Smooth muscle cell (in vitro differentiated cells): ENCODE measurements around the gene ZFYVE19. TPM values are rescaled to one million over a fixed set of nuclear protein-coding genes. Genes with fewer than 3 reads are reported as not detected.
A peak's percentile ranks its signal among the peaks of the same experiment; 100 is the strongest.

ENCODE experiments used
- DNase-seq: peaks from one replicate; lab custom pipeline; 2025; ENCODE audit not compliant: unreplicated experiment; lab: John Stamatoyannopoulos, UW
- H2AFZ ChIP-seq: fragments of 200-600 bp; sonication (generic); 2 replicates; pipeline ENCODE4 v1.6.0; 2016; ENCODE audit warnings: antibody characterized with exemption, low read depth, mild to moderate bottlenecking
- H3F3A ChIP-seq: fragments of 200-600 bp; sonication (generic); 2 replicates; pipeline ENCODE4 v1.6.0; 2017; ENCODE audit warnings: antibody characterized with exemption, low read depth
- H3K27ac ChIP-seq: fragments of 200-600 bp; sonication (generic); 2 replicates; pipeline ENCODE4 v1.5.1; 2016; ENCODE audit warnings: low read depth, mild to moderate bottlenecking
- H3K27me3 ChIP-seq: fragments of 200-600 bp; sonication (generic); 2 replicates; pipeline ENCODE4 v1.6.1; 2016; ENCODE audit warnings: low read depth, mild to moderate bottlenecking
- H3K36me3 ChIP-seq: fragments of 200-600 bp; sonication (generic); 2 replicates; pipeline ENCODE4 v1.5.1; 2016; ENCODE audit warnings: low read depth
- H3K4me1 ChIP-seq: fragments of 200-600 bp; sonication (generic); 2 replicates; pipeline ENCODE4 v1.5.1; 2016; ENCODE audit warnings: low read depth
- H3K4me2 ChIP-seq: fragments of 200-600 bp; sonication (generic); 2 replicates; pipeline ENCODE4 v1.6.0; 2016; ENCODE audit warnings: mild to moderate bottlenecking
- H3K4me3 ChIP-seq: fragments of 200-600 bp; sonication (generic); 2 replicates; pipeline ENCODE4 v1.5.1; 2016; ENCODE audit warnings: mild to moderate bottlenecking
- H3K79me2 ChIP-seq: fragments of 200-600 bp; sonication (generic); 2 replicates; pipeline ENCODE4 v1.6.0; 2016; ENCODE audit warnings: low read depth, mild to moderate bottlenecking
- H3K9ac ChIP-seq: fragments of 200-600 bp; sonication (generic); 2 replicates; pipeline ENCODE4 v1.6.0; 2016; ENCODE audit warnings: low read depth
- H3K9me3 ChIP-seq: fragments of 200-600 bp; sonication (generic); replicated peaks from 2 replicates; pipeline ENCODE4 v1.5.1; 2016; ENCODE audit warnings: low read depth
- H4K20me1 ChIP-seq: fragments of 200-600 bp; sonication (generic); 2 replicates; pipeline ENCODE4 v1.6.0; 2016; ENCODE audit warnings: low read depth
- WGBS: methylation state at CpG from one replicate; pipeline ENCODE4 v1.1.7; 2016; ENCODE audit warnings: low lambda C conversion rate; 5-methylcytosine and 5-hydroxymethylcytosine counted together
- polyA plus RNA-seq: library from polyadenylated mRNA; unstranded; fragments of >200 nt; fragmentation: Nextera tagmentation; extraction: Ambion mirVana; gene quantifications from 2 replicates; pipeline ENCODE4 v1.2.1, GENCODE V29; 2016
- total RNA-seq: library from RNA; depleted of rRNA; stranded (reverse); fragments of >200 nt; gene quantifications from 2 replicates; pipeline ENCODE4 v1.2.3, GENCODE V29; 2014
- TF ChIP-seq, protein P1 (sequence below): fragments of 200-600 bp; sonication (generic); IDR thresholded peaks from 2 replicates; pipeline ENCODE4 v1.5.1; 2017; ENCODE audit warnings: borderline replicate concordance, mild to moderate bottlenecking, antibody characterized with exemption; ENCODE audit not compliant: insufficient read depth, poor library complexity, severe bottlenecking

The ZFYVE19 gene, protein sequence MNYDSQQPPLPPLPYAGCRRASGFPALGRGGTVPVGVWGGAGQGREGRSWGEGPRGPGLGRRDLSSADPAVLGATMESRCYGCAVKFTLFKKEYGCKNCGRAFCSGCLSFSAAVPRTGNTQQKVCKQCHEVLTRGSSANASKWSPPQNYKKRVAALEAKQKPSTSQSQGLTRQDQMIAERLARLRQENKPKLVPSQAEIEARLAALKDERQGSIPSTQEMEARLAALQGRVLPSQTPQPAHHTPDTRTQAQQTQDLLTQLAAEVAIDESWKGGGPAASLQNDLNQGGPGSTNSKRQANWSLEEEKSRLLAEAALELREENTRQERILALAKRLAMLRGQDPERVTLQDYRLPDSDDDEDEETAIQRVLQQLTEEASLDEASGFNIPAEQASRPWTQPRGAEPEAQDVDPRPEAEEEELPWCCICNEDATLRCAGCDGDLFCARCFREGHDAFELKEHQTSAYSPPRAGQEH
- total RNA-seq, result 16.5 and 18.1 TPM in 2 replicates
- polyA plus RNA-seq, result 30.1 and 31.9 TPM in 2 replicates

DNA sequence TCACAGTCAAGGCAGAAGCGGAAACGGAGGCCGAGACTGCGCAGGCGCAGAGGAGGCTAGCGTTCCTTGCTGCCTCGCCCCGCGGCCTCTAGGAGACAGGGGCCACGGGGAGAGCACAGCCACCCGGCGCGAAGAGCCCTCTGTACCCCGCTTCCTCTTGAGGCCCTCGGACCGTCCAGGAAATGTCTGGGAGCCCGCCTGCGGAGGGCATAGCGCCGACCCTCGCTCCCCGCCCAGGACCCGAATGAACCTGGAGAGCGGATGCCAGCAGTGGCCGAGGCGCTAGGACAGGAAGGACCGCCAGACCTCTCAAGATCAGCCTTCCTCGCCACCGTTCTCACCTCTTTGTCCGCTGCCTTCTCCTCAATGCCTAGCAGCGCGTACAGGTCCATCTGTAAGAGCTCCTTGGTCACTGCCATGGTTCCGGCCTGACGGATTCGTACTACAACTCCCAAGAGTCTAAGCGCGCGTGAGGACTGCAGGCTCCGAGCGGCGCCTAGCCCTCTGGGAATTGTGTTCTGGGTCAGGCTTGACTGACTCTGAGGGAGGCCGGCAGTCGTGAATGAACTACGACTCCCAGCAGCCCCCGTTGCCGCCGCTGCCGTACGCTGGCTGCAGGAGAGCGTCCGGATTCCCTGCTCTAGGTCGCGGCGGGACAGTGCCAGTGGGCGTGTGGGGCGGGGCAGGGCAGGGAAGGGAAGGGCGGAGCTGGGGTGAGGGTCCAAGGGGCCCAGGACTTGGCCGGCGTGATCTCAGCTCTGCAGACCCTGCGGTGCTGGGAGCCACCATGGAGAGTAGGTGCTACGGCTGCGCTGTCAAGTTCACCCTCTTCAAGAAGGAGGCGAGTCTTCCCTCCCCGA, at the start of gene ZFYVE19, which contains the start of gene DNAJC17:
Gene ZFYVE19 (plus strand): TSS at position 62 of the 860 bp plus-strand sequence. CDS start 501 bp downstream, at position 563.
Gene DNAJC17 (minus strand): TSS at position 446 of the 860 bp plus-strand sequence. CDS start 27 bp downstream, at position 419.
- Histone ChIP-seq H3K27me3 (no peaks in the 10 kb centered on the region), H3K4me1 (peaks cover 6% of the 10 kb centered on the region), H3K4me3 (peak within 1 kb of the TSS; percentile 88), H3K36me3 (no peaks in the 10 kb centered on the region), H3K27ac (peak within 1 kb of the TSS; percentile 49), H2AFZ (peak within 1 kb of the TSS; percentile 99), H3K9ac (peak within 1 kb of the TSS; percentile 73), H4K20me1 (peaks cover 10% of the 10 kb centered on the region), H3K4me2 (peak within 1 kb of the TSS; percentile 82), H3K9me3 (no peaks in the 10 kb centered on the region), H3F3A (no peaks in the 10 kb centered on the region), H3K79me2 (peaks cover 33% of the 10 kb centered on the region)
- TF ChIP-seq, protein P1, sequence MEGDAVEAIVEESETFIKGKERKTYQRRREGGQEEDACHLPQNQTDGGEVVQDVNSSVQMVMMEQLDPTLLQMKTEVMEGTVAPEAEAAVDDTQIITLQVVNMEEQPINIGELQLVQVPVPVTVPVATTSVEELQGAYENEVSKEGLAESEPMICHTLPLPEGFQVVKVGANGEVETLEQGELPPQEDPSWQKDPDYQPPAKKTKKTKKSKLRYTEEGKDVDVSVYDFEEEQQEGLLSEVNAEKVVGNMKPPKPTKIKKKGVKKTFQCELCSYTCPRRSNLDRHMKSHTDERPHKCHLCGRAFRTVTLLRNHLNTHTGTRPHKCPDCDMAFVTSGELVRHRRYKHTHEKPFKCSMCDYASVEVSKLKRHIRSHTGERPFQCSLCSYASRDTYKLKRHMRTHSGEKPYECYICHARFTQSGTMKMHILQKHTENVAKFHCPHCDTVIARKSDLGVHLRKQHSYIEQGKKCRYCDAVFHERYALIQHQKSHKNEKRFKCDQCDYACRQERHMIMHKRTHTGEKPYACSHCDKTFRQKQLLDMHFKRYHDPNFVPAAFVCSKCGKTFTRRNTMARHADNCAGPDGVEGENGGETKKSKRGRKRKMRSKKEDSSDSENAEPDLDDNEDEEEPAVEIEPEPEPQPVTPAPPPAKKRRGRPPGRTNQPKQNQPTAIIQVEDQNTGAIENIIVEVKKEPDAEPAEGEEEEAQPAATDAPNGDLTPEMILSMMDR, result no peak
- WGBS, result under 1% methylated on average over 55 of the region's 64 CpGs
- peak; percentile 75 for DNase-seq

DNA sequence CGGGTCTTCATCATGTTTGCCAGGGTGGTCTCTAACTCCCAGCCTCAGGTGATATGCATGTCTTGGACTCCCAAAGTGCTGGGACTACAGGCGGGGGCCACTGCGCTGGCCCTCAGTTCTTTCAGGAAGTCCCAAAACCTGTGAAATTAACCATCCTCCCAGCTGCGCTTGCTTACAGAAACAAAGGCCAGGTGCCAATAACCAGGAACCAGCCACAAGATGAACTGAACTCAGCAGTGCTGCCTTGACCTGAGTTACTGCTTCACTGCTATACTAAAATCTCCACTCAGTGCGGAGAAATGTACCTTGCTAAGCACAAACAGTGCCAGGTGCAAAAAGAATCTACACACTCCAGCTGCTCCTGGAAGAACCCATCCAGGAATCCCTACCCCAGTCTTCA, 46.9 kb upstream of the ZFYVE19 start:
- no peak for DNase-seq
- H3K36me3 ChIP-seq, result no peaks in the 10 kb centered on the region
- 98% methylated on average over 5 of the region's 5 CpGs for WGBS
- peaks cover 12% of the 10 kb centered on the region for H3K4me1 ChIP-seq
- H3K27me3 ChIP-seq, result no peaks in the 10 kb centered on the region
- H3K9me3 ChIP-seq, result no peaks in the 10 kb centered on the region
- TF ChIP-seq, protein P1, result no peak
- peaks cover under 1% of the 10 kb centered on the region for H3K79me2 ChIP-seq
- H4K20me1 ChIP-seq, result no peaks in the 10 kb centered on the region
- no peak overlapping the region for H3K27ac ChIP-seq
- no peak overlapping the region for H3K9ac ChIP-seq
- H3F3A ChIP-seq, result peaks cover 7% of the 10 kb centered on the region
- H3K4me2 ChIP-seq, result no peak overlapping the region
- H3K4me3 ChIP-seq, result no peak overlapping the region
- no peak overlapping the region for H2AFZ ChIP-seq

DNA sequence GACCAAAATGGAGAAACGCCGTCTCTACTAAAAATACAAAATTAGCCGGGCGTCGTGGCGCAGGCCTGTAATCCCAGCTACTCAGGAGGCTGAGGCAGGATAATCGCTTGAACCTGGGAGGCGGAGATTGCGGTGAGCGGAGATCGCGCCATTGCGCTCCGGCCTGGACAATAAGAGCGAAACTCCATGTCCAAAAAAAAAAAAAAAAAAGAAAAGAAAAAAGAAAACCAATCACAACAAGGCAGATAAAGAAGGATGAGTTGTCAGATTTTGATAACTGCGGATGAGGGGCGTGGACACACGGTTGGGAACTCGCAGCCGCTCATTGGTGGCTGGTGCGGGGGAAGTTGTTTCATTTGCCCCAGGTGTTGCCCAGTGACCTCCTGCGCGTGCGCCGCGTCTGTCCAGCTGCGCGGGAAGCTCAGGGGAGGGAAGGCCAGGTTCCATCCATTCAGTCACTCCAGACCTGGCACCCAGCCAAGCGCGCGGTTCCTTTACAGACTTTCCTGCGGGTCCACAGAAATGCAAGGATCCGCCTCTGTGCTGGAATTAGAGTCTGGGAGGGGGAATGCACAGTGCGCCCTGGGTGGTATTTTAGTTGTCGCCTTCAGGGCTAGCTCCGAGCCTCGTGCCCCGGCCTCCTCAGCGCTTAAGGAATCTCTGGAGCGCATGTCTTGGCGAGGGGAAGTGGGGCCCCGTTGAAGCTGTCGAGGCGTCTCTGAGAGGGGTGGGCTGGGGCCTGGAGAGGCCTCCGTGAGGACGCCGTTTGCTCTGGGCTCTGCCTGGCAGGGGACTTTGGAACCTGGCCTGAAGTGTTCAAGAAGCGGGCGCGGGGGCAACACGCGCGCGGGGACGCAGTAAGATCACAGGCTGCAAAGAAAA, 43.7 kb upstream of the ZFYVE19 start:
- H4K20me1 ChIP-seq, result no peaks in the 10 kb centered on the region
- TF ChIP-seq, protein P1, result no peak
- H3K27ac ChIP-seq, result no peak overlapping the region

More for the DNA sequence above, 43.7 kb upstream of the ZFYVE19 start:
- no peak overlapping the region for H2AFZ ChIP-seq
- no peaks in the 10 kb centered on the region for H3K36me3 ChIP-seq
- H3K4me2 ChIP-seq, result peak overlapping the region; percentile 95
- peak overlapping the region; percentile 57 for H3K4me3 ChIP-seq
- H3K4me1 ChIP-seq, result peaks cover 9% of the 10 kb centered on the region
- WGBS, result 51% methylated on average over 55 of the region's 55 CpGs
- H3K9me3 ChIP-seq, result no peaks in the 10 kb centered on the region
- no peaks in the 10 kb centered on the region for H3K79me2 ChIP-seq
- no peak for DNase-seq
- peaks cover 7% of the 10 kb centered on the region for H3F3A ChIP-seq
- H3K27me3 ChIP-seq, result no peaks in the 10 kb centered on the region
- peak overlapping the region; percentile 0 for H3K9ac ChIP-seq
